H1 (cell line): Measurements from ENCODE around the gene CCDC12. TPM values are rescaled to one million over a fixed set of nuclear protein-coding genes. Genes with fewer than 3 reads are reported as not detected.

Source experiments
- BRCA1 ChIP-seq: IDR thresholded peaks from 2 replicates; pipeline ENCODE4 v1.6.1; 2012; ENCODE audit warnings: low read depth, low read length, improper control_type of control experiment
- CHD1 ChIP-seq: IDR thresholded peaks from 2 replicates; pipeline ENCODE4 v1.6.1; 2012; ENCODE audit warnings: low read depth, low read length, improper control_type of control experiment
- PHF8 ChIP-seq: fragments of 200-600 bp; sonication (generic); conservative IDR thresholded peaks from 2 replicates; pipeline ENCODE4 v1.7.1; 2012; ENCODE audit warnings: low read depth, mild to moderate bottlenecking, inconsistent platforms, low read length, moderate library complexity
- RXRA ChIP-seq: IDR thresholded peaks from 2 replicates; pipeline ENCODE4 v1.6.1; 2011; ENCODE audit warnings: low read depth, mild to moderate bottlenecking, low read length, moderate library complexity; ENCODE audit not compliant: insufficient read depth
- SAP30 ChIP-seq: fragments of 300-600 bp; sonication (generic); IDR thresholded peaks from 2 replicates; pipeline ENCODE4 v1.7.1; 2012; ENCODE audit warnings: low read length, moderate library complexity, mild to moderate bottlenecking, inconsistent platforms; ENCODE audit not compliant: insufficient read depth, insufficient replicate concordance
- YY1 ChIP-seq: IDR thresholded peaks from 2 replicates; pipeline ENCODE4 v1.6.1; 2011; ENCODE audit warnings: low read depth, mild to moderate bottlenecking, low read length
- polyA plus RNA-seq, 7 experiments: library from polyadenylated mRNA; depleted of rRNA in 3 of 7; stranded (reverse) in 5 of 7; unstranded in 2 of 7; fragments of >200 nt in 5 of 7; fragments of 200-250 nt in 2 of 7; gene quantifications; 1 replicate in 5 of 7; 2 replicates in 1 of 7; 4 replicates in 1 of 7; pipeline versions ENCODE4 v1.2.1 to v1.2.3, GENCODE V29; 2011 to 2013; ENCODE audit warnings: missing spikeins in 2 of 7, mixed read lengths in 2 of 7
- total RNA-seq: library from RNA; stranded (reverse); fragmentation: NEBNext Ultra II Directional; extraction: Animal tissue kit (Norgen Biotek cat#: 25700); gene quantifications from 2 replicates; pipeline ENCODE4 v1.2.1, GENCODE V29; 2021

The CCDC12 gene
- total and polyA plus RNA-seq, 2 of the 8 experiments (the other 6 are each of a cell fraction or from before 2014, with no cell fraction given): 29.5 to 41.3 TPM

GRCh38 chr3:46970391-46971091, 6.0 kb downstream of the CCDC12 start (continued):
- TF ChIP-seq CHD1 (no peak), RXRA (no peak), BRCA1 (no peak), PHF8 (no peak), YY1 (no peak), SAP30 (no peak)
- TF ChIP-seq, all 59 proteins: peak for 0
